ENCODE data around the gene ARHGEF6.
"Not testable (repeated sequence)": the region's sequence is repeated elsewhere in the genome, so short reads cannot be mapped to it uniquely, and the experiment has no call there.

ARHGEF6 gene

GRCh38 chrX:136780763-136781162 lies at the start of gene ARHGEF6:
Gene ARHGEF6 (minus strand): TSS chrX:136780932. CDS start chrX:136780882, 50 bp downstream.
- Mint-ChIP-seq H3K27ac (peak within 1 kb of the TSS; percentile 97), H3K4me3 (peak within 1 kb of the TSS; percentile 89), H3K36me3 (ENCODE audit: low read depth) (peaks cover 21% of the 10 kb centered on the region), H3K4me1 (ENCODE audit: low read depth) (peaks cover 48% of the 10 kb centered on the region), H3K9me3 (peaks cover 2% of the 10 kb centered on the region), H3K27me3 (ENCODE audit: low read depth) (no peaks in the 10 kb centered on the region)

GRCh38 chrX:136829413-136829812 lies 48.7 kb upstream of the ARHGEF6 start:
- Mint-ChIP-seq H3K9me3 (no peaks in the 10 kb centered on the region), H3K36me3 (ENCODE audit: low read depth) (peaks cover 13% of the 10 kb centered on the region), H3K4me1 (ENCODE audit: low read depth) (no peaks in the 10 kb centered on the region), H3K27me3 (ENCODE audit: low read depth) (no peaks in the 10 kb centered on the region), H3K27ac (no peak overlapping the region), H3K4me3 (no peak overlapping the region)

GRCh38 chrX:136828830-136829229 lies 48.1 kb upstream of the ARHGEF6 start:
- no peaks in the 10 kb centered on the region for H3K9me3 Mint-ChIP-seq

GRCh38 chrX:136827026-136827425 lies 46.3 kb upstream of the ARHGEF6 start:
- Mint-ChIP-seq H3K27me3 (ENCODE audit: low read depth) (no peaks in the 10 kb centered on the region), H3K27ac (no peak overlapping the region), H3K9me3 (no peaks in the 10 kb centered on the region), H3K36me3 (ENCODE audit: low read depth) (peaks cover 13% of the 10 kb centered on the region), H3K4me3 (no peak overlapping the region), H3K4me1 (ENCODE audit: low read depth) (no peaks in the 10 kb centered on the region)

More at GRCh38 chrX:136828830-136829229, 48.1 kb upstream of the ARHGEF6 start:
- H3K36me3 Mint-ChIP-seq (ENCODE audit: low read depth), result peaks cover 13% of the 10 kb centered on the region
- H3K27ac Mint-ChIP-seq, result no peak overlapping the region
- H3K4me1 Mint-ChIP-seq (ENCODE audit: low read depth), result no peaks in the 10 kb centered on the region
- no peak overlapping the region for H3K4me3 Mint-ChIP-seq
- H3K27me3 Mint-ChIP-seq (ENCODE audit: low read depth), result no peaks in the 10 kb centered on the region

GRCh38 chrX:136825771-136826170 lies 45.0 kb upstream of the ARHGEF6 start:
- Mint-ChIP-seq H3K4me3 (no peak overlapping the region), H3K36me3 (ENCODE audit: low read depth) (peaks cover 12% of the 10 kb centered on the region), H3K27ac (no peak overlapping the region), H3K9me3 (no peaks in the 10 kb centered on the region), H3K27me3 (ENCODE audit: low read depth) (no peaks in the 10 kb centered on the region), H3K4me1 (ENCODE audit: low read depth) (no peaks in the 10 kb centered on the region)

- no peaks in the 10 kb centered on the region for H3K27me3 Mint-ChIP-seq (ENCODE audit: low read depth)
- H3K4me1 Mint-ChIP-seq (ENCODE audit: low read depth), result no peaks in the 10 kb centered on the region
- H3K27ac Mint-ChIP-seq, result no peak overlapping the region
- no peaks in the 10 kb centered on the region for H3K9me3 Mint-ChIP-seq
- no peak overlapping the region for H3K4me3 Mint-ChIP-seq
- H3K36me3 Mint-ChIP-seq (ENCODE audit: low read depth), result peaks cover 8% of the 10 kb centered on the region
Measured at GRCh38 chrX:136823175-136823574, 42.4 kb upstream of the ARHGEF6 start.

GRCh38 chrX:136822337-136823095 lies 41.8 kb upstream of the ARHGEF6 start:
- Mint-ChIP-seq H3K4me1 (ENCODE audit: low read depth) (no peaks in the 10 kb centered on the region), H3K4me3 (no peak overlapping the region), H3K27ac (no peak overlapping the region), H3K9me3 (no peaks in the 10 kb centered on the region), H3K27me3 (ENCODE audit: low read depth) (no peaks in the 10 kb centered on the region), H3K36me3 (ENCODE audit: low read depth) (peaks cover 8% of the 10 kb centered on the region)

- not testable (repeated sequence) for H3K9me3 Mint-ChIP-seq; H3K4me1 Mint-ChIP-seq (ENCODE audit: low read depth); H3K27ac Mint-ChIP-seq; H3K4me3 Mint-ChIP-seq; H3K27me3 Mint-ChIP-seq (ENCODE audit: low read depth); H3K36me3 Mint-ChIP-seq (ENCODE audit: low read depth)
Measured at GRCh38 chrX:136819756-136820155, 39.0 kb upstream of the ARHGEF6 start.

GRCh38 chrX:136819031-136819703 lies 38.4 kb upstream of the ARHGEF6 start:
- Mint-ChIP-seq H3K4me3 (no peak overlapping the region), H3K36me3 (ENCODE audit: low read depth) (peaks cover 5% of the 10 kb centered on the region), H3K27ac (no peak overlapping the region), H3K4me1 (ENCODE audit: low read depth) (no peaks in the 10 kb centered on the region), H3K27me3 (ENCODE audit: low read depth) (no peaks in the 10 kb centered on the region), H3K9me3 (no peaks in the 10 kb centered on the region)

GRCh38 chrX:136816975-136817374 lies 36.2 kb upstream of the ARHGEF6 start:
- Mint-ChIP-seq H3K9me3 (no peaks in the 10 kb centered on the region), H3K4me3 (no peak overlapping the region), H3K27me3 (ENCODE audit: low read depth) (no peaks in the 10 kb centered on the region), H3K27ac (no peak overlapping the region), H3K4me1 (ENCODE audit: low read depth) (peaks cover 2% of the 10 kb centered on the region), H3K36me3 (ENCODE audit: low read depth) (peaks cover 6% of the 10 kb centered on the region)

GRCh38 chrX:136814847-136815750 lies 34.4 kb upstream of the ARHGEF6 start:
- Mint-ChIP-seq H3K9me3 (no peaks in the 10 kb centered on the region), H3K36me3 (ENCODE audit: low read depth) (peaks cover 3% of the 10 kb centered on the region), H3K27me3 (ENCODE audit: low read depth) (no peaks in the 10 kb centered on the region), H3K4me3 (no peak overlapping the region), H3K4me1 (ENCODE audit: low read depth) (peaks cover 8% of the 10 kb centered on the region), H3K27ac (no peak overlapping the region)

GRCh38 chrX:136812286-136812685 lies 31.6 kb upstream of the ARHGEF6 start:
- Mint-ChIP-seq H3K9me3 (no peaks in the 10 kb centered on the region), H3K27me3 (ENCODE audit: low read depth) (no peaks in the 10 kb centered on the region), H3K4me1 (ENCODE audit: low read depth) (peaks cover 13% of the 10 kb centered on the region), H3K36me3 (ENCODE audit: low read depth) (peaks cover 5% of the 10 kb centered on the region), H3K4me3 (no peak overlapping the region), H3K27ac (no peak overlapping the region)

- peaks cover 3% of the 10 kb centered on the region for H3K9me3 Mint-ChIP-seq
- H3K4me3 Mint-ChIP-seq, result peak overlapping the region; percentile 51
- peaks cover 11% of the 10 kb centered on the region for H3K36me3 Mint-ChIP-seq (ENCODE audit: low read depth)
- H3K27me3 Mint-ChIP-seq (ENCODE audit: low read depth), result no peaks in the 10 kb centered on the region
- H3K4me1 Mint-ChIP-seq (ENCODE audit: low read depth), result peaks cover 16% of the 10 kb centered on the region
- peak overlapping the region; percentile 86 for H3K27ac Mint-ChIP-seq
Measured at GRCh38 chrX:136810493-136810892, 29.8 kb upstream of the ARHGEF6 start.

GRCh38 chrX:136806891-136807410 lies 26.2 kb upstream of the ARHGEF6 start:
- H3K27ac Mint-ChIP-seq, result no peak overlapping the region
- peaks cover 3% of the 10 kb centered on the region for H3K9me3 Mint-ChIP-seq
- peaks cover 14% of the 10 kb centered on the region for H3K4me1 Mint-ChIP-seq (ENCODE audit: low read depth)
- H3K27me3 Mint-ChIP-seq (ENCODE audit: low read depth), result no peaks in the 10 kb centered on the region
- H3K4me3 Mint-ChIP-seq, result no peak overlapping the region
- peaks cover 10% of the 10 kb centered on the region for H3K36me3 Mint-ChIP-seq (ENCODE audit: low read depth)
